ENCODE results near the gene PPP2R1A.
A peak's percentile ranks its signal among the peaks of the same experiment; 100 is the strongest.
"Not testable (repeated sequence)": the region's sequence is repeated elsewhere in the genome, so short reads cannot be mapped to it uniquely, and the experiment has no call there.

Gene PPP2R1A

DNA sequence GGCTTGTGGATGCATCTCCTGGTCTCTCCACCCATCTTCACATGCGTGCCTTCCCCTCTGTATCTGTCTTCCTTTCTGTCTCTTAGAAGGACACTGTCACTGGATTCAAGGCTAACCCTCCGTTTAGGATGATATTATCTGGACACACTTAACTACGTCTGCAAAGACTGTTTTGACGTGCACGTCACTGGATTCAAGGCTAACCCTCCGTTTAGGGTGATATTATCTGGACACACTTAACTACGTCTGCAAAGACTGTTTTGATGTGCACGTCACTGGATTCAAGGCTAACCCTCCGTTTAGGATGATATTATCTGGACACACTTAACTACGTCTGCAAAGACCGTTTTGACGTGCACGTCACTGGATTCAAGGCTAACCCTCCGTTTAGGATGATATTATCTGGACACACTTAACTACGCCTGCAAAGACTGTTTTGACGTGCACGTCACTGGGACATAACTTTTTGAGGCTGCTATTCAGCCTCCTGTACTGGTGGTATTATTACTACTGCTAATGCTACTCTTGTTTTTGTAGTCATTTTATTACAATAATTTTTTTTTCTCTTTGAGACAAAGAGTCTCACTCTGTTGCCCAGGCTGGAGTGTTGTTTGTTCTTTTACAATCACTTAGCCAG, 11.0 kb downstream of the PPP2R1A start:
- DNase-seq: not testable (repeated sequence)

- DNase-seq: no peak
Measured at GRCh38 chr19:52206481-52206880, 16.6 kb downstream of the PPP2R1A start.

DNA sequence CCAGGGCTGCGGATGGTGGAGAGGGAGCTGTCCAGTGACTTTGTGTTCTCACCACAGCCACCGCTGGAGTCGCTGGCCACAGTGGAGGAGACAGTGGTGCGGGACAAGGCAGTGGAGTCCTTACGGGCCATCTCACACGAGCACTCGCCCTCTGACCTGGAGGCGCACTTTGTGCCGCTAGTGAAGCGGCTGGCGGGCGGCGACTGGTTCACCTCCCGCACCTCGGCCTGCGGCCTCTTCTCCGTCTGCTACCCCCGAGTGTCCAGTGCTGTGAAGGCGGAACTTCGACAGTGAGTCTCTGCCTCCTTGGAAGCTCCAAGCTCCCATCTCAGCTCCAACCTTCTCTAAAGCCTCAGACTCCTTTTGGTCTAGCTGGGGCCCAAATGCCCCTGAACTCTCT, 21.4 kb downstream of the PPP2R1A start:
- DNase-seq: no peak

GRCh38 chr19:52211926-52212571, 22.2 kb downstream of the PPP2R1A start:
- DNase-seq: no peak

DNA sequence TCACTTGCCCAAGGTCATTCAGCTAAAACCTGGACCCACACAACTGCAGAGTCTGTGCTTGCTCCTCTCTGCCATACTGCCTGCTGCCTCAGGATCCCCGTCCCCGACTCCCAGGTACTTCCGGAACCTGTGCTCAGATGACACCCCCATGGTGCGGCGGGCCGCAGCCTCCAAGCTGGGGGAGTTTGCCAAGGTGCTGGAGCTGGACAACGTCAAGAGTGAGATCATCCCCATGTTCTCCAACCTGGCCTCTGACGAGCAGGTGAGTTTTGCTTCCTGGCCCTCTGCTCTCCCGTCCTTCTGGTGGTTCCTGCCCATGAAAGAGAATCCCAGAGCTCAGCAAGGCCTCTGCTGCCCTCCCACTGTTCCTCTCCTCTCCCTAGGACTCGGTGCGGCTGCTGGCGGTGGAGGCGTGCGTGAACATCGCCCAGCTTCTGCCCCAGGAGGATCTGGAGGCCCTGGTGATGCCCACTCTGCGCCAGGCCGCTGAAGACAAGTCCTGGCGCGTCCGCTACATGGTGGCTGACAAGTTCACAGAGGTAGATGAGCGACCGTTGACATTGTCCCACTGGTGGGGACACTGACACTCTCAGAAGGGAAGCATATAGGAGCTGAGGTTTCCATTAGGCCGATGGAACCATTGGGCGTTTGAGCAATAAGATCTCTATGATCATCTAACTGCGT, 22.9 kb downstream of the PPP2R1A start:
- DNase-seq: no peak

DNA sequence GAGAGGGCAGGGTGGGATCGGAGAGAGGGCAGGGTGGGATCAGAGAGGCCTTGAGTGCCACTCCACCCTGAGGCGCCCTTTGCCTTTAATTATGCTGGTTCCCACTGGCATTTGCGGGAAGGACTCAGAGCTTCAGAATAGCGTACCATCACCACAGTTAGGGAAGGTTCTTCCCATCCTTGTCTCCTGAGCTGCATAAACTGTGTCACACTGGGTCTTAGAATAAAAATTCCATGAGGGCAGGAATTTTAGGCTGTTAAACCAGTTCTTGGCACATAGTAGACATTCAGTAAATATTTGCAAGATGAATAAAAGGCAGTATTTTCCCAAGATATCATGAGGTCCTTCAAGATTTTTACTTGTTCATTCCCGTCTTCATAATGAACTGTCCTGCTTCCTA, 24.4 kb downstream of the PPP2R1A start:
- DNase-seq: no peak

- DNase-seq: no peak
Measured at GRCh38 chr19:52216401-52216800, 26.5 kb downstream of the PPP2R1A start.

DNA sequence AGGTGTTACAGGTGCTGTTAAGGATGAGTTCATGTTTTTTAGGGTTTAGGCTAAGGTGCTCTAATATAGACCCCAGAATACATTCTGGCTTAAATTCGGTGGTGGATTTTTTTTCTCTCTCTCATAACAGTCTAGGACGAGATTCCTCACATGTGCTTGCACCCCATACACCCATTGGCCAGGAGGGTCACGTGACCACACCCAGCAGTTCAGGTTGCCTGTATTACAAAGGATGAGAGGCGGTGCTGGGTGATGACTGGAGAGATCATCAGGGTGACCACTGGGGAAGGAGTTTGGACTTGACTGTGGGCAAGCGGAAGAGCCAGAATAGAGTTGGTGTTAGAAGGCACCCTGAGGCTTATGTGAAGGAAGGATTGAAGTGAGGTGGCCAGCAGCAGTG, 27.7 kb downstream of the PPP2R1A start:
- no peak for DNase-seq

DNA sequence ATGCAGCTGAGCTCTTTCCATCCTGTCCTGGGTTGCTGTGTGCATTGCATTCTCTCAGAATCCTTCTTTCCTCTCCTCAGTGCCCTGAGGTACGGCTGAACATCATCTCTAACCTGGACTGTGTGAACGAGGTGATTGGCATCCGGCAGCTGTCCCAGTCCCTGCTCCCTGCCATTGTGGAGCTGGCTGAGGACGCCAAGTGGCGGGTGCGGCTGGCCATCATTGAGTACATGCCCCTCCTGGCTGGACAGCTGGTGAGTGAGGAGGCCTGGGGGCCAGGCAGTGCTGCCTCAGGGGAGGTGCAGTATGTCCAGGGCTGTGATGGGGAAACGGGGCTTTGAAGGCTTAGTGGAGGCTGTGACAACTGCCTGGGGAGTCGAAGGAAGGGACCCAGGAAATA, 29.8 kb downstream of the PPP2R1A start:
- no peak for DNase-seq

DNA sequence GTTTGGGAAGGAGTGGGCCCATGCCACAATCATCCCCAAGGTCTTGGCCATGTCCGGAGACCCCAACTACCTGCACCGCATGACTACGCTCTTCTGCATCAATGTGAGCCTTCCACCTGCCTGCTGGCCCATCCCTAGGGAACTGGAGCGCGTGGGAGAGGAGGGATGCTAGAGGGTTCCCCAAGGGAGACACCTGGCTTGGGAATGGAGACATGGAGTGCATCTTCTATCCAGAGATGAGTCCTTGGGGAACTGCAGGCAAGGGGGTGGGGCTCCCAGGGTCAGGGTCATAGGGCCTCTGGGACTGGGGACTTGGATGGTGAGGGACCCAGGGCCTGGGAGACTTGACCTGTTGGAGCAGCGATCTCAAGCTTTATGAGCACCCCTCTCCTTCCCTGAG, 31.2 kb downstream of the PPP2R1A start:
- DNase-seq: no peak

DNA sequence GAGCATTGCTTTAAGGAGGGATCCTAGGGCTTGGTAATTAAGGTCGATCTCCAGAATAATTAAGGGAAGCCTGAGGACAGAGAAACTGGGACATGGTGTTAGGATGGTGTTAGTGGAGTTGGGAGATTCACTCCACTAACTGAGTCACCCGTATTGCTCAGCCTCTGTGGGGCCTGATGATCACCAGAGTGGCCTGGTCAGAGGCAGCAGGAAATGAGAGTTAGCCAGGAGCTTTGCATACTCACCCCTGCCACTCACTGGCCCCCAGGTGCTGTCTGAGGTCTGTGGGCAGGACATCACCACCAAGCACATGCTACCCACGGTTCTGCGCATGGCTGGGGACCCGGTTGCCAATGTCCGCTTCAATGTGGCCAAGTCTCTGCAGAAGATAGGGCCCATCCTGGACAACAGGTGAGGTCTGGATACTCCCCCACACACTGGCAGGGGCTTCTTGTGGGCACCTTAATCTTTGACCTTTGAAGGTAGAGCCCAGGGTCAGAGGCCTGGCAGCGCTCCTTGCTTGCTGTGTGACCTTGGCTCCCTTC, 32.1 kb downstream of the PPP2R1A start:
- no peak for DNase-seq

- no peak for DNase-seq
Measured at GRCh38 chr19:52224211-52224610, 34.4 kb downstream of the PPP2R1A start.

DNA sequence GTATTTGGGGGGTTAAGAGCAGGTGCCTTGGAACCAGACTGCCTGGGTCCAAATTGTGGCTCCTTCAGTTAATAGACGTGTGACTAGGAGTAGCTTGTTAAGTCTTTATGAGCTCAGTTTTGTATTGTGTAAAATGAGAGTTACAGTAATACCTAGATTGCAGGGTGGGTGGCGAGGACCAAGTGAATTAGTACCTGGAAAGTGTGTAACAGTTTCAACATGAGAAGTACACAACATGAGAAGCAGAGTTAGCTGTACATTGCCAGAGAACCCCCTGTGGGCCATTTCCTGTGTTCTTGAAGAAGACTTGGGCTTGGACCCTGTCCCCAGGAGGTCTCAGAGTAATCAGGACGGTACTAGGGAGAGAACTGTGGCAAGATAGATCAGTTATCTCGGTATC, 36.8 kb downstream of the PPP2R1A start:
- DNase-seq: no peak

GRCh38 chr19:52227196-52227940, 37.5 kb downstream of the PPP2R1A start:
- DNase-seq: no peak

GRCh38 chr19:52227980-52228379, 38.1 kb downstream of the PPP2R1A start:
- DNase-seq: no peak

- DNase-seq: no peak
Measured at GRCh38 chr19:52229524-52229923, 39.7 kb downstream of the PPP2R1A start.

- no peak for DNase-seq
Measured at GRCh38 chr19:52230685-52231084, 40.8 kb downstream of the PPP2R1A start.

DNA sequence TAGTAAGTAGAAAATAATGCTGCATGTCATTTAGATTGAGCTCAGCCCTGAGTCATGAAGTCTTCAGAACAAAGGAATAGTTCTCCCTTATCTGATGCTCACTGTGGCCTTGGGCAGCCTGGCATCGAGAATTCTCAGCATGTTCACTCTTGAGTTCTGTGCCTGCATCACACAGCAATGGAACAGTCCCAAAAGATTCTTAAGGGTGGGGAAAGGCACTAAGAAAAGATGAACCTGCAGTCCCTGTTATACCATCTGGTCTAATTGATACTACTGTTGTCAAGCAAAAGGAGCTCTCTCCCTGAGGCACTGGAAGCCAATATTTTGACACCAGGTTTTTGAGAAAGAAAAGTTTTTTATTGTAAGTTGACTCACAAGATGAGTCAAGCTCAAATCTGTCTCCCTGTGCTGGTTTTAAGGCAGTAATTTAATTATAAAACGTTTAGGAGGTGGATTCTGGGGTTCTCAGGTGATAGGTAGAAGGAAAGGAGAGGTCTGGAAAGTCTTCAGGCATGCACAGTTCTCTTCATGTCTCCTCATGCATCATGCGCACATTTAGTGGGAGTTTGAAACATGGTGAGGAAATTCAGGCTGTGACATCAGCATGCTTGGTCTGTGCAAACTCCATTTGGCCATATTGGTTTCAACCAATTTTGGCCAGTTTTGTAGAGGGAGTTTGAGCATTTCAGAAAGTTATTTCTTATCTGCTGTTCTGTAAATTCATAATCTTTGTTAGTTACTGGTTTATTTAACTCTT, 41.5 kb downstream of the PPP2R1A start:
- no peak for DNase-seq

DNA sequence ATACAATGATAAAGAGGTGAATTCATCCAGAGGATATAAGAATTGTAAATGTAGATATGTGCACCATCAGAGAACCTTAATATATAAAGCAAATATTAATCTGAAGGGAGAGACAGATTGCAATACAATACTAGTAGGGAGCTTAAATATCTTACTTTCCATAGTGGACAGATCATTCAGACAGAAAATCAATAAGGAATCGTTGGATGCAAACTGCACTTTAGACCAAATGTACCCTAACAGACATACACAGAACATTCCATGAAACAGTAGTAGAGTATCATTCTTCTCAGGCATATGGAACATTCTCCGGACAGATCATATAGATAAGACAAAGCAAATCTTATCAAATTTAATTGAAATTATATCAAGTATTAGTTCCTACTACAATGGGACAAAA, 44.6 kb downstream of the PPP2R1A start:
- DNase-seq: no peak

DNA sequence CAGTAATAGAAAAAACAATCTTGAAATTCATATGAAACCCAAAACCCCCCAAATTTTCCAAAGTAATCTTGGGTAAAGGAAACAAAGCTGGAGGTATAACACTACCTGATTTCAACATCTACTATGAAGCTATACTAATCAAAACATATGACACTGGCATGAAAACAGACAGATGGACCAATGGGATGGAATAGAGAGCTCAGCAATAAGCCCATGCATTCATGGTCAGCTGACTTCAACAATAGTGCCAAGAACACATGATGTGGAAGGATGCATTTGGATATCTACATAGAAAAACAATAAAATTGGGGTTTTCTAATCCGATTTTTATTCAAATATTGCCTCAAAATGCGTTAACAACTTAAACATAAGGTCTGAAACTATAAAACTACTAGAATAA, 47.3 kb downstream of the PPP2R1A start:
- no peak for DNase-seq

- peak; percentile 53 for DNase-seq
Measured at GRCh38 chr19:52237771-52238400, 48.0 kb downstream of the PPP2R1A start.

GRCh38 chr19:52244021-52244420, 54.2 kb downstream of the PPP2R1A start:
- no peak for DNase-seq

All from activated CD4-positive, CD25-positive, alpha-beta regulatory T cell treated with anti-CD3 and anti-CD28 coated beads, Interleukin-2, amount 50 U/mL, for 72 hours (primary cell).